IPS-18a (cell line): ENCODE measurements around the gene AMER2.

Experiments
- H3K27ac ChIP-seq: one replicate; pipeline ENCODE4 v1.5.1; 2013; ENCODE audit warnings: low read length
- H3K27me3 ChIP-seq: one replicate; pipeline ENCODE4 v1.6.1; 2013; ENCODE audit warnings: mild to moderate bottlenecking, low read length; ENCODE audit not compliant: control insufficient read depth, insufficient read depth
- H3K36me3 ChIP-seq: one replicate; pipeline ENCODE4 v1.6.1; 2013; ENCODE audit warnings: low read depth, low read length; ENCODE audit not compliant: control insufficient read depth
- H3K4me1 ChIP-seq: one replicate; pipeline ENCODE4 v1.6.1; 2013; ENCODE audit warnings: low read depth, low read length; ENCODE audit not compliant: control insufficient read depth
- H3K4me3 ChIP-seq: one replicate; pipeline ENCODE4 v1.5.1; 2013; ENCODE audit warnings: low read length
- H3K9ac ChIP-seq: one replicate; pipeline ENCODE4 v1.6.1; 2013; ENCODE audit warnings: mild to moderate bottlenecking, low read length, moderate library complexity
- H3K9me3 ChIP-seq: one replicate; pipeline ENCODE4 v1.6.1; 2013; ENCODE audit warnings: low read depth, low read length; ENCODE audit not compliant: control insufficient read depth

The AMER2 gene

DNA sequence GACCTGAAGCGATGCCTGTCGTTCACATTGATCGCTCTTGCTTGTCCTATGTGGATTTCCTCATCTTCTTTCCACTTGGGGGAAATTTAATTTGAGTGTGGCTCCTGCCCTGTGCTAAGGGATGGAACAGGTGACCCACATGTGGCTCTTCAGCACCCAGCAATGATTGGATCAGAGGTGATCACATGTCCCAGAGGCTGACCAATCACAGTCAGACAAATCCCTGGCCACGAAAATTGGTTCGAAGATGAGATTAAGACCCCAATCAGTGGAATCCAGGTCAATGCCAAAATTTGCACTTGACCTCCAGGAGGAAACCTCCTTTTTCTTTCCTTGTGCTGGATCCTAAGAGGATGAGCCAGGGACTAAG lies 23.7 kb downstream of the AMER2 start:
- Histone ChIP-seq H3K27me3 (no peaks in the 10 kb centered on the region), H3K4me3 (no peak overlapping the region), H3K36me3 (no peaks in the 10 kb centered on the region)

DNA sequence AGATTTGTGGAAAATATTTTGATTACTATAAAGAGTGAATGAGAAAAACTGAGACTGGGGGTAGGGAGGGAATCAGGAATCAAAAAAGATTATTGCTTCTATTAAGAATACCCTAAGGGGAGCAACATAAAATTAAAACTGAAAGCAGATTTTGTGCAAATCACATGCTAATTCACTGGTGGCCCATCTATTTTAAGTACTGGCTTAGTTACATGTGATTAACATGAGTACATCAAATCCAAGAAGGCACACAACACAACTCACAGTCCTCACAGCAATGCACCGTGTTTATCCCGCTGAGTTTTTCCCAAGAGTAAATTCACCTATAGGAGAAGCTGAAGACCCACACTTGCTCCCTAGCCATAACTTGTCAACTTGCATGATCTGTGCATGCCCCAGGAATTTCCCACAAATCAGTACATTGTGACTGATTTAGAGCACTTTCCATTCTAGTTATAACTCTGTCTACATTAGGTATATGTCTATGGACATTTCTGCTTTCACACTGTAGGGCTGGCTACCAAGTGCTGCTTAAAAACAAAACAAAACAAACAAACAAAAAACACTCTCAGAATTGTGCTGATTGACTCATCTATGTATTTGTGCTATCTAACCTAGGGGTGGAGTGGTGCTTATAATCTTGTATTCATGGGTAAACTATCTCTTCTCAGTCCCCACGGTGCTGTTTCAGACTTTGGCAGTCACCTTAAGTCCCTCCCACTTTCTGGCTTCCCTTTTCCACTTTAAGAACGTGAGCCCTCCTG lies 24.3 kb downstream of the AMER2 start:
- peaks cover 17% of the 10 kb centered on the region for H3K4me1 ChIP-seq
- no peaks in the 10 kb centered on the region for H3K27me3 ChIP-seq
- H3K9ac ChIP-seq, result no peak overlapping the region
- no peak overlapping the region for H3K27ac ChIP-seq
- no peaks in the 10 kb centered on the region for H3K9me3 ChIP-seq
- no peak overlapping the region for H3K4me3 ChIP-seq
- H3K36me3 ChIP-seq, result no peaks in the 10 kb centered on the region

More for the DNA sequence above, 23.7 kb downstream of the AMER2 start:
- Histone ChIP-seq H3K4me1 (peaks cover 22% of the 10 kb centered on the region), H3K9ac (no peak overlapping the region), H3K9me3 (no peaks in the 10 kb centered on the region), H3K27ac (no peak overlapping the region)

DNA sequence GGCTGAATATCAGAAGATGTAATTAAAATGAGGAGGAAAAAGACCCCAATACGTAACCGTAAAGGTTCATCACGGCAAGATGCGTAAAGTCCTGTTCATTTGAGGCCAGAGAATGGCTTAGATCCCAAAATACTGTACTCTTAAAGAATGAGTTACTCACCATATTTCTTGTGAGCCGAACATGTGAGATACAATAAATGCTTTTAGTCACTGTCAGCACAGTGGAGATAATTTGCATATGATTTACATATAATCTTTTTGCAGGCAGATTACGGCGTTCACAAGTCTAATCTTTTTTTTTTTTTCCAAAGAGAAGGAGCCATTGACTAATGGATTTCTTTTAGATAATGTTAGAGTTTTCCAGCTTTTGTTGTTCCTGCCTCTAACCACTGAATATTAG lies 28.4 kb downstream of the AMER2 start:
- Histone ChIP-seq H3K27me3 (no peaks in the 10 kb centered on the region), H3K9ac (no peak overlapping the region), H3K4me1 (no peaks in the 10 kb centered on the region), H3K36me3 (no peaks in the 10 kb centered on the region), H3K4me3 (no peak overlapping the region), H3K27ac (no peak overlapping the region), H3K9me3 (no peaks in the 10 kb centered on the region)

DNA sequence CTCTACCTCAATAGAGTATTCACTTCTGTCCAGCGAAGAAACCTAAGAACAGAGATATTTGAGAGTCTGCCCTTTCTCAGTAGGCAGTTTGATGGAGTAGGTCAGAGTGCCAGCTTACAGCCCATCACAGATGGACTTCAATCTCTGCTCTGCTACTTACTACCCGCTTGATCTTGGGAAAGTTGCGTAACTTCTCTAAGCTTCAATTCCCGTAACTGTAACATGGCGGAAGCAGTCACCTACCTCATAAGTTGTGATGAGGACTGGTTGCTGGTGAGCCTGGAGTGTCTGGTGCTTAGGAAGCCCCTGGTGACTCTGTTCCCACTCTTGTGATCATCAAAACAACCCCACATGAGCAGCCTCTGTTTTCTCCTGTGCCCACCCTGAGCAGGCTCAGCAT lies 31.0 kb downstream of the AMER2 start:
- Histone ChIP-seq H3K27ac (no peak overlapping the region), H3K9me3 (no peaks in the 10 kb centered on the region), H3K9ac (no peak overlapping the region), H3K36me3 (no peaks in the 10 kb centered on the region), H3K27me3 (no peaks in the 10 kb centered on the region), H3K4me1 (peaks cover 24% of the 10 kb centered on the region), H3K4me3 (no peak overlapping the region)

DNA sequence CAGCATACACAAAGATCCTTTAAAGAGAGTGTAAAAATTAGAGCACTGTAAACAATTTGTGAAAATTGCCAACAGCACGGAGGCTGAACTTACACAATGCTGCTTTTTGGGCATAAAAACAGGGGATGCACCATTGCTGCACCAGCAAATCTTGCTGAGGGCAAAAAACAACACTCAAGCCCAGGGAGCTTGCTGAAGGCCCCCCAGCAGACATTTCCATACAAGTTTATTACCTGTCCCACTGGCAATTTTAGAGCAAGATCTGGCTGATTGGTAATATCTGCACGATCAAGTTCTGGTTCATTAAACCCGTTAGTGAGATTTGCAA lies 34.3 kb downstream of the AMER2 start:
- peak overlapping the region; percentile 36 for H3K4me3 ChIP-seq
- no peaks in the 10 kb centered on the region for H3K36me3 ChIP-seq
- H3K27me3 ChIP-seq, result peaks cover 3% of the 10 kb centered on the region
- peak overlapping the region; percentile 1 for H3K27ac ChIP-seq
- H3K9ac ChIP-seq, result peak overlapping the region; percentile 7
- H3K9me3 ChIP-seq, result peaks cover 6% of the 10 kb centered on the region
- H3K4me1 ChIP-seq, result peaks cover 31% of the 10 kb centered on the region

DNA sequence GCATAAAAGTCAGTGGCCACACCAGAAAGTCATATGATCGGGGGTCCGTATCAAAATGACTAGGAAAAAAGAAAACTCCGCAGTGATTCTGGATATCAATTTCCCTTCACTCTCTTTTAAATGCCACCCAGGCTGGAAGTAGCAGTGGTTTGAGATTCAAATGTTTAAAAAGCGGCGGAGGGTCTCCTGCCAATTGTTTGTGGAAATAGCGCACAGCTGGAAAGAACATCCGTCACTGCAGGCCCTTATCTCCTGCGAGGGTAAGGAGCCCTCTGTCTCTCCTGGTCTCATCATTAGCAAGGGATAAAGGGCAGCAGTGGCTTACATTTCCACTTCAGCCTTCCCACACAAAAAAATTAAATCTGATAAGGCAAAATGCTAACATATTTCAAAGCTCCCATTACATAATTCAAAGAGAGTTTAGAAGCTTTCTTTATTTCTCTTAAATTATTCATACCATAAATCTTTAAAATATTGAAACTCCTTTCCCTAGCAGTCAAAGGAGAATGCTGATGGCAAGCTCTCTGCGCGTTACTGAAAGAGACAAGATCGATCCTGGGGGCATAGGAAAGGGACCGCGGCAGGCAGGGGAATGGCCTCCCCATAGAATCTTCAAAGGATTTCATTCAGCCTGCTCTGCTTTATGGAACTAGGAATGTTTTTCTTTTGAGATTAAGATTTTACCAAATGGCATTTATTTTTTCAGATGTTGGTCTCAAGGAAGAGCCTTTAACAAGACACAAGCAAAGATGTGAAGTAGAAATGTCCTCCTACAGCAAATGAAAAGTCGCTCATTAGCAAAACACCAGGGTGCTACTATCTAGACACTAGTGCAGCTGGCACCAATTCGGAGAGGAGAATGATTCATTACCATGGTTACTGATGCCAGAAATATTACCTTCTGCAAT lies 35.0 kb downstream of the AMER2 start:
- Histone ChIP-seq H3K4me3 (peak overlapping the region; percentile 36), H3K9ac (peak overlapping the region; percentile 7)

DNA sequence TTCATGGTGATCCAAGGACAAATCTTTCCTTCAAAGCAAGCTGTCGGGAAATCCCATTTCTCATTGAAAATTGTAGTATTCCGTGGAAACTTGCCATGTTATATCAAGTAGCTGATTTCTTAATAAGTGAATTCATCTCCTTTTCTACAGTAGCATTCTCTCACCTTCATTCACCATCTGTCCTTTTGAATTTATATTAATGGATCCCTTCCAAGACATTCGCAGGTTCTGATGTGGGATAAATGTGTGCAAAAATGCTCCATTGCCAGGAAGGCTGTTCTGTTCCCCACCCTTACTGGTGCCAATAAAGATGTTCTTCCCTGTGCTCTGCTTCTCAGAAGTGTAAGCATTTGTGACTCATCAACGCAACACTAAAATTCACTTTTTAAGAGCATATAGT lies 36.2 kb downstream of the AMER2 start:
- no peaks in the 10 kb centered on the region for H3K36me3 ChIP-seq
- H3K9ac ChIP-seq, result no peak overlapping the region
- peaks cover 48% of the 10 kb centered on the region for H3K4me1 ChIP-seq
- peak overlapping the region; percentile 36 for H3K4me3 ChIP-seq
- H3K27ac ChIP-seq, result no peak overlapping the region
- peaks cover 3% of the 10 kb centered on the region for H3K27me3 ChIP-seq
- H3K9me3 ChIP-seq, result peaks cover 6% of the 10 kb centered on the region

More for the DNA sequence above, 35.0 kb downstream of the AMER2 start:
- peak overlapping the region; percentile 9 for H3K27ac ChIP-seq
- H3K27me3 ChIP-seq, result peaks cover 3% of the 10 kb centered on the region
- peaks cover 6% of the 10 kb centered on the region for H3K9me3 ChIP-seq
- peaks cover 37% of the 10 kb centered on the region for H3K4me1 ChIP-seq
- no peaks in the 10 kb centered on the region for H3K36me3 ChIP-seq

DNA sequence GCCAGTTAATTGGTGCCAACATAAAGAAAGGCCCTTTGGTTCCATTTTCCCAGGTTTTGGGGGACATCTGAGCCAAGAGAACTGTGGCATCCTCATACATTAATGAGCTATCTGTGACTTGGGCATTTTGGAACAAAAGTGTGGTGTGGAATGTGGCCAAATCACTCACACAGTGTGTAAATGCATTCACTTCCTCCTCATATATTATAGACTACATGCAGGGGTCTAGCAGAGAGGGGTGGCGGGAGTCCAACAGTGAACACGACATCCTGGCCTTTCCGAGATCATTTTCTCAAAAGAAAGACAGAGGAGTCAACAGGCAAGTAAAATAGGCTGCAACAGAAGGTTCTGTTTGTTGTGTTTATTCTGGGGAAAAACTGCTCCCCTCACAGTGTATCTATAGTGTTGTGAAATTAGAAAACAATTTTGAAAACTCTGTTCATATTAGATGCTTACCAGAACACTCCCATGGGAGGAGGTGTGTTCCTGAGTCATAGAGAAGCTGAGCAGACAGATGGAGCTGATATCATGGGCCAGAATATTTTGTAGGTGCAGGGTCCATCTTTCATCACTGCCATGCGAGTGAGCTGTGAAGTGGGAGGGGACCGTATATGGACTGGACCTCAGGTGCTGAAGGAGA lies 39.2 kb downstream of the AMER2 start:
- peaks cover 3% of the 10 kb centered on the region for H3K27me3 ChIP-seq
- peaks cover 40% of the 10 kb centered on the region for H3K4me1 ChIP-seq
- H3K9me3 ChIP-seq, result peaks cover 6% of the 10 kb centered on the region
- H3K27ac ChIP-seq, result no peak overlapping the region
- no peaks in the 10 kb centered on the region for H3K36me3 ChIP-seq
- H3K4me3 ChIP-seq, result no peak overlapping the region
- no peak overlapping the region for H3K9ac ChIP-seq

DNA sequence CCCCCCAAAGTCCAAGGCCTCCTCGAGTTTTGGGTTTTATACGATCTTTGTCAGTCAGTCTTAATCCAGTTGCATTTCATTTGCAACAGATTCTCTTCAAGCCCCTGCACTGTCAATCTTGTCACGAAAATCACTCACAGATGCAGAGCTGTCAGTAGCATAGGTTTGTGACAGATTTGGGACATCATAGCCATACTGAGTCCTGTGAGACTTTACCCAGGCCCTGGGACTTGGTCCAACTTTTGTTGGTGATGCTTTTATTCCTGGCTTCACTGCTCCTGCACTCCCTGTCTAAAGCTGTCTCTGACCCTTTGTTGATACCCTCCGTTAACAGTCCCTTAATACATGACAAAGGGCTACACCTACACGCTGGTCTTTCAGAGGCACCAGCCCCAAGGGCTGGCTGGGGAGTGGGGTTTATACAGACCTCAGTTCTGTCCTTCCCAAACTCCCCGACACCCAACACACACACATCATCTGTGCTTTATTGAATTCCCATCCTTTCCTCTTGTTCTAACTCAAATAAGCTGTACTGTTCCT lies 40.1 kb downstream of the AMER2 start:
- Histone ChIP-seq H3K9me3 (peaks cover 6% of the 10 kb centered on the region), H3K4me1 (peaks cover 33% of the 10 kb centered on the region), H3K27me3 (peaks cover 3% of the 10 kb centered on the region), H3K27ac (no peak overlapping the region), H3K9ac (no peak overlapping the region), H3K36me3 (no peaks in the 10 kb centered on the region), H3K4me3 (no peak overlapping the region)

DNA sequence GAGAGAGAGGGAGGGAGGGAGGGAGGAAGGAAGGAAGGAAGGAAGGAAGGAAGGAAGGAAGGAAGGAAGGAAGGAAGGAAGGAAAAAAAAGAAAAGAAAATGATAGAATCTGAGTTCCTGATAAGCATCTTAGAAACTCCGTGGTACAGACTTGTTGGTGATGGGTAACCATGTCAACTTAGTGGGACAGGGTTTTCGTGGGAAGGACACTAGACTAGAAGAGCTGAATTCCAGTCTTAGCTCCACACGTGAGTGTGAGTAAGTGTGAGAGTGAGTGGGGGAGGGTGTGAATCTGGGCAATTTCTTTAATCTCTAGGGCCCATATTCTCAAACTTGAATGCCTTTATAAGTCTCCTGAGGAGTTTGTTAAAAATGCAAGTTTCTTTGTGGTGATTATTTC lies 41.1 kb downstream of the AMER2 start:
- H3K27me3 ChIP-seq, result peaks cover 3% of the 10 kb centered on the region
- H3K9ac ChIP-seq, result no peak overlapping the region
- no peak overlapping the region for H3K4me3 ChIP-seq
- H3K4me1 ChIP-seq, result peaks cover 23% of the 10 kb centered on the region
- peaks cover 6% of the 10 kb centered on the region for H3K9me3 ChIP-seq
- H3K36me3 ChIP-seq, result no peaks in the 10 kb centered on the region
- no peak overlapping the region for H3K27ac ChIP-seq

DNA sequence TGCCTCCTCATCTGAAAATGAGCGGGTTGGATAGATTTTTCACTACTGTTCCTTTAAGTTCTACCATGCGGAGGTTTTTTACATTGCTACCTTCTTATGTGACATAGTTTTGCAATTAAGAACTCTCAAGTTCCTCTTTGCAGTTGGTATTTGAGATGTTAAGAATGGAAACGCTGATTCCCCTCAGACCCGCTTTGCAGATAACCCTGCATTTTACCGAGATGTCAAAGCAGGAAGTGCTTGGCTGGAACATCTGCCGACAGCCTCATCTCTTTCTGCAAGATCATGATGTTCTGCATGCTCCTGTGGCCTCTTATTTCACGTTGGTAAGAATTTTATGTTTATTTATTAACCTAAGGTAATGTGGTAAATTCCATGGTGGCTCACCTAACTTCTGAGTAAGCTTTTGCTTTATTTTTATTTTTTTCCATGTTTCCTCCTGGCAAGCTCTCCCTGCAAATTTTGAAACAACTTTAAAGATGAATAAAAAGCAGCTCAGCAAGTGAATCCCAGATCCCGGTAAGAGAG lies 53.6 kb downstream of the AMER2 start:
- Histone ChIP-seq H3K4me3 (no peak overlapping the region), H3K9me3 (no peaks in the 10 kb centered on the region), H3K4me1 (peaks cover 7% of the 10 kb centered on the region), H3K36me3 (no peaks in the 10 kb centered on the region), H3K27ac (no peak overlapping the region), H3K9ac (no peak overlapping the region), H3K27me3 (no peaks in the 10 kb centered on the region)
